SK-N-SH (cell line): ENCODE data around the gene DENND6A. TPM values are rescaled to one million over a fixed set of nuclear protein-coding genes. Genes with fewer than 3 reads are reported as not detected.

Experiments used
- CTCF ChIA-PET: fragments of 300-600, 350-600 bp; formaldehyde crosslinking; extraction: SDS; loops from one replicate; lab custom pipeline; 2021; lab: Yijun Ruan, JAX
- POLR2A ChIA-PET: fragments of 350-600 bp; sonication (Branson Sonifier 250); formaldehyde crosslinking; extraction: SDS; loops from one replicate; lab custom pipeline; 2020; ENCODE audit warnings: antibody characterized with exemption, inconsistent platforms; lab: Yijun Ruan, JAX
- DNase-seq: peaks from one replicate; pipeline ENCODE4 v3.0.0; 2012
- H2AFZ ChIP-seq: fragments of 200-600 bp; sonication (generic); 2 replicates; pipeline ENCODE4 v1.8.1; 2016; ENCODE audit warnings: antibody characterized with exemption, mild to moderate bottlenecking, low read depth
- H3F3A ChIP-seq: fragments of 200-600 bp; sonication (generic); replicated peaks from 2 replicates; pipeline ENCODE3; 2016; ENCODE audit warnings: antibody characterized with exemption, mild to moderate bottlenecking; ENCODE audit not compliant: insufficient read depth
- H3K27ac ChIP-seq, 2 experiments: fragments of 200-500 bp in 1 of 2; fragments of 200-600 bp in 1 of 2; sonication (Bioruptor generic) in 1 of 2; sonication (generic), shearing (Covaris generic) in 1 of 2; 2 replicates each; pipeline versions ENCODE4 v1.5.1 to v1.6.1; 2014 to 2016; ENCODE audit warnings: low read depth in 2 of 2, inconsistent platforms in 1 of 2, low read length in 1 of 2, mild to moderate bottlenecking in 1 of 2, mixed read lengths in 1 of 2
- H3K27me3 ChIP-seq: fragments of 200-600 bp; sonication (generic), shearing (Covaris generic); 2 replicates; pipeline ENCODE4 v1.6.1; 2016; ENCODE audit warnings: mixed run types; ENCODE audit not compliant: insufficient read depth
- H3K36me3 ChIP-seq, 2 experiments: fragments of 200-500 bp in 1 of 2; fragments of 200-600 bp in 1 of 2; sonication (Bioruptor generic) in 1 of 2; sonication (generic) in 1 of 2; replicated peaks in 1 of 2; 2 replicates each; pipeline versions ENCODE3 to v1.5.1; 2014 to 2016; ENCODE audit warnings: low read length in 1 of 2, mild to moderate bottlenecking in 1 of 2; ENCODE audit not compliant: insufficient read depth in 2 of 2, control insufficient read depth in 1 of 2
- H3K4me1 ChIP-seq, 2 experiments: fragments of 200-500 bp in 1 of 2; fragments of 200-600 bp in 1 of 2; sonication (Bioruptor generic) in 1 of 2; sonication (generic), shearing (Covaris generic) in 1 of 2; 2 replicates each; pipeline versions ENCODE4 v1.5.1 to v1.6.1; 2014 to 2016; ENCODE audit warnings: low read depth in 1 of 2, low read length in 1 of 2, mixed run types in 1 of 2; ENCODE audit not compliant: insufficient read depth in 2 of 2, control insufficient read depth in 1 of 2
- H3K4me2 ChIP-seq: fragments of 200-600 bp; sonication (generic), shearing (Covaris generic); 2 replicates; pipeline ENCODE4 v1.6.1; 2017; ENCODE audit warnings: mixed run types
- H3K4me3 ChIP-seq, 2 experiments: fragments of 200-500 bp in 1 of 2; fragments of 200-600 bp in 1 of 2; sonication (Bioruptor generic) in 1 of 2; sonication (generic), shearing (Covaris generic) in 1 of 2; 2 replicates each; pipeline versions ENCODE4 v1.5.1 to v1.8.1; 2014 to 2016; ENCODE audit warnings: low read depth in 2 of 2, inconsistent platforms in 1 of 2, low read length in 1 of 2, mild to moderate bottlenecking in 1 of 2, mixed read lengths in 1 of 2, moderate library complexity in 1 of 2
- H3K79me2 ChIP-seq: fragments of 200-600 bp; sonication (generic); 2 replicates; pipeline ENCODE4 v1.8.1; 2017; ENCODE audit warnings: mild to moderate bottlenecking; ENCODE audit not compliant: insufficient read depth
- H3K9ac ChIP-seq: fragments of 200-600 bp; sonication (generic); 2 replicates; pipeline ENCODE4 v1.6.1; 2017; ENCODE audit warnings: mixed run types
- H3K9me2 ChIP-seq: fragments of 200-600 bp; sonication (generic); 2 replicates; pipeline ENCODE4 v1.6.1; 2017; ENCODE audit warnings: mixed run types
- H3K9me3 ChIP-seq: fragments of 200-600 bp; sonication (generic); 2 replicates; pipeline ENCODE4 v1.6.1; 2017; ENCODE audit warnings: mixed run types, mild to moderate bottlenecking, moderate library complexity
- H4K20me1 ChIP-seq: fragments of 200-600 bp; sonication (generic); 2 replicates; pipeline ENCODE4 v1.6.1; 2017; ENCODE audit warnings: mild to moderate bottlenecking, mixed run types; ENCODE audit not compliant: insufficient read depth
- ELF1 ChIP-seq: IDR thresholded peaks from 2 replicates; pipeline ENCODE4 v1.4.0; 2012
- GATA2 ChIP-seq: sonication (generic); formaldehyde crosslinking; IDR thresholded peaks from 2 replicates; pipeline ENCODE4 v1.5.0; 2020; ENCODE audit warnings: mild to moderate bottlenecking, missing genetic modification reagents
- IRF3 ChIP-seq: fragments of 150-350 bp; IDR thresholded peaks from 2 replicates; pipeline ENCODE4 v1.6.1; 2016; ENCODE audit warnings: mild to moderate bottlenecking, low read depth, low read length
- NRF1 ChIP-seq: IDR thresholded peaks from 2 replicates; pipeline ENCODE4 v1.6.1; 2012; ENCODE audit warnings: low read depth, mild to moderate bottlenecking, low read length
- RFX5 ChIP-seq: IDR thresholded peaks from 2 replicates; pipeline ENCODE4 v1.6.1; 2012; ENCODE audit warnings: mild to moderate bottlenecking, improper control_type of control experiment, low read length
- SMC3 ChIP-seq: IDR thresholded peaks from 2 replicates; pipeline ENCODE4 v1.6.1; 2012; ENCODE audit warnings: low read depth, low read length, improper control_type of control experiment
- TCF12 ChIP-seq: IDR thresholded peaks from 2 replicates; pipeline ENCODE4 v1.4.0; 2012
- USF1 ChIP-seq: IDR thresholded peaks from 2 replicates; pipeline ENCODE4 v1.4.0; 2012; ENCODE audit warnings: low read depth, borderline replicate concordance
- YY1 ChIP-seq: IDR thresholded peaks from 2 replicates; pipeline ENCODE4 v1.4.0; 2012; ENCODE audit warnings: low read depth, mild to moderate bottlenecking
- ZBTB33 ChIP-seq: IDR thresholded peaks from 2 replicates; pipeline ENCODE4 v1.4.0; 2012; ENCODE audit warnings: low read depth, borderline replicate concordance
- WGBS: methylation state at CpG from one replicate; pipeline ENCODE4 v1.1.6; 2017; ENCODE audit warnings: low lambda C conversion rate; 5-methylcytosine and 5-hydroxymethylcytosine counted together
- polyA plus RNA-seq, 3 experiments: library from polyadenylated mRNA; depleted of rRNA; stranded (reverse); fragments of >200 nt; gene quantifications; 2 replicates each; pipeline ENCODE4 v1.2.3, GENCODE V29; 2012
- TF ChIP-seq, protein P1 (sequence below): IDR thresholded peaks from 2 replicates; pipeline ENCODE4 v1.4.0; 2012; ENCODE audit warnings: low read depth
- TF ChIP-seq, protein P2 (sequence below): fragments of 200-600 bp; sonication (generic); IDR thresholded peaks from 2 replicates; pipeline ENCODE4 v1.6.1; 2017; ENCODE audit warnings: antibody characterized with exemption, mild to moderate bottlenecking, moderate library complexity
- TF ChIP-seq, protein P3 (sequence below): IDR thresholded peaks from 2 replicates; pipeline ENCODE4 v1.6.1; 2012; ENCODE audit warnings: mild to moderate bottlenecking, low read depth, low read length, moderate library complexity

Gene DENND6A
- polyA plus RNA-seq, 1 of the 3 experiments (the other 2 are of a cell fraction) = 5.8 TPM

DNA sequence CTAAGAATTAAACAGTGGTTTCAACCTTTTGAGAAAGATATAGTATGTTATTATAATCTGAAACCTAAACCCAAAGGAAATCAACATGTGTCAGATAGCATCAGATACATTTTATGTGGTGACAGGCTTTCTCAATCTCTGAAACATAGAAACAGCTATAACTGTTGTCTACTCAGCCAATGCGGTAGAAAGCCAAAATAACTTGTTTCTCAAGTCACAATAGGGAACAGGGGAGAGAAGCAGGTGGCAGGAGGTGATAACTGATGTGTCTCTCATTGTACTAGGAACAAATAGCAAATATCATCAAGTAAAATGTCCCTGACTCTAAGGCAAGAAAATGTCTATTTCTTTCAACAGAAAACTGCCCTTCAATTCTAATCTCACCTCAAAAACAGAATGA is 38.6 kb downstream of the DENND6A start (continued):
- no peak for TF ChIP-seq ZBTB33

DNA sequence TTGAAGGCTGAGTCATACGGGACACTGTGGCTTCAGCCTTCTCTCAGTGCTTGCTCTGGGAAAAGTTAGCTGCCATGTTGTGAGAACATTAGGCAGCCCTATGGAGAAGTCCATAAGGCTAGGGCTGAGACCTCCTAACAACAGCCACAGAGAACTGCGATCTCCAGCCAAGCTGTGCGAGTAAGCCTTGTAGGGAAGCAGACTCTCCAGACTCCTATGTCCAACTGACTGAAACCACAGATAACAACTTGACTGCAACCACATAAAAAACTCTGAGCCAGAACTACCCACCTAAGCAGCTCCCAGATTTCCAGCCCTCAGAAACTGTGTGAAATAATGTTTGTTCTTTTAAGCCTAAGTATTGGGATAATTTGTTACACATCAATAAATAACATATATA is 40.7 kb downstream of the DENND6A start:
- H4K20me1 ChIP-seq = no peaks in the 10 kb centered on the region; the same call in 1 of the 2 replicates
- ChIA-PET POLR2A (interaction anchor here (0.6 kb wide), 1 partner anchor 37 kb away, joined by 4 read pairs; no protein-coding TSS in a partner anchor), CTCF (interaction anchor here (1.2 kb wide), 1 partner anchor 13 kb away, joined by 3 read pairs; no protein-coding TSS in a partner anchor)
- H3K9me2 ChIP-seq = no peaks in the 10 kb centered on the region
- WGBS = 95% methylated on average over 3 of the region's 3 CpGs
- H3K9ac ChIP-seq = no peak overlapping the region
- no peak for DNase-seq
- H3K36me3 ChIP-seq = peaks cover 19 to 53% of the 10 kb centered on the region in 2 experiments
- peaks cover 16% of the 10 kb centered on the region for H3K79me2 ChIP-seq
- H2AFZ ChIP-seq = no peak overlapping the region
- no peak overlapping the region for H3K4me2 ChIP-seq
- H3K27ac ChIP-seq = no peak overlapping the region
- 0 out of 2 replicates have a peak, but pooled peaks cover 4% of the 10 kb centered on the region for H3K9me3 ChIP-seq
- no peak overlapping the region for H3K4me3 ChIP-seq
- no peaks in the 10 kb centered on the region for H3F3A ChIP-seq
- TF ChIP-seq, protein P1, sequence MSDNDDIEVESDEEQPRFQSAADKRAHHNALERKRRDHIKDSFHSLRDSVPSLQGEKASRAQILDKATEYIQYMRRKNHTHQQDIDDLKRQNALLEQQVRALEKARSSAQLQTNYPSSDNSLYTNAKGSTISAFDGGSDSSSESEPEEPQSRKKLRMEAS = no peak
- TF ChIP-seq, protein P2, sequence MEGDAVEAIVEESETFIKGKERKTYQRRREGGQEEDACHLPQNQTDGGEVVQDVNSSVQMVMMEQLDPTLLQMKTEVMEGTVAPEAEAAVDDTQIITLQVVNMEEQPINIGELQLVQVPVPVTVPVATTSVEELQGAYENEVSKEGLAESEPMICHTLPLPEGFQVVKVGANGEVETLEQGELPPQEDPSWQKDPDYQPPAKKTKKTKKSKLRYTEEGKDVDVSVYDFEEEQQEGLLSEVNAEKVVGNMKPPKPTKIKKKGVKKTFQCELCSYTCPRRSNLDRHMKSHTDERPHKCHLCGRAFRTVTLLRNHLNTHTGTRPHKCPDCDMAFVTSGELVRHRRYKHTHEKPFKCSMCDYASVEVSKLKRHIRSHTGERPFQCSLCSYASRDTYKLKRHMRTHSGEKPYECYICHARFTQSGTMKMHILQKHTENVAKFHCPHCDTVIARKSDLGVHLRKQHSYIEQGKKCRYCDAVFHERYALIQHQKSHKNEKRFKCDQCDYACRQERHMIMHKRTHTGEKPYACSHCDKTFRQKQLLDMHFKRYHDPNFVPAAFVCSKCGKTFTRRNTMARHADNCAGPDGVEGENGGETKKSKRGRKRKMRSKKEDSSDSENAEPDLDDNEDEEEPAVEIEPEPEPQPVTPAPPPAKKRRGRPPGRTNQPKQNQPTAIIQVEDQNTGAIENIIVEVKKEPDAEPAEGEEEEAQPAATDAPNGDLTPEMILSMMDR = no peak
- TF ChIP-seq NRF1 (no peak), GATA2 (CRISPR knock-in tag) (no peak), IRF3 (no peak), RFX5 (no peak), YY1 (no peak), USF1 (no peak), TCF12 (no peak), ELF1 (no peak), SMC3 (no peak)
- TF ChIP-seq, protein P3, sequence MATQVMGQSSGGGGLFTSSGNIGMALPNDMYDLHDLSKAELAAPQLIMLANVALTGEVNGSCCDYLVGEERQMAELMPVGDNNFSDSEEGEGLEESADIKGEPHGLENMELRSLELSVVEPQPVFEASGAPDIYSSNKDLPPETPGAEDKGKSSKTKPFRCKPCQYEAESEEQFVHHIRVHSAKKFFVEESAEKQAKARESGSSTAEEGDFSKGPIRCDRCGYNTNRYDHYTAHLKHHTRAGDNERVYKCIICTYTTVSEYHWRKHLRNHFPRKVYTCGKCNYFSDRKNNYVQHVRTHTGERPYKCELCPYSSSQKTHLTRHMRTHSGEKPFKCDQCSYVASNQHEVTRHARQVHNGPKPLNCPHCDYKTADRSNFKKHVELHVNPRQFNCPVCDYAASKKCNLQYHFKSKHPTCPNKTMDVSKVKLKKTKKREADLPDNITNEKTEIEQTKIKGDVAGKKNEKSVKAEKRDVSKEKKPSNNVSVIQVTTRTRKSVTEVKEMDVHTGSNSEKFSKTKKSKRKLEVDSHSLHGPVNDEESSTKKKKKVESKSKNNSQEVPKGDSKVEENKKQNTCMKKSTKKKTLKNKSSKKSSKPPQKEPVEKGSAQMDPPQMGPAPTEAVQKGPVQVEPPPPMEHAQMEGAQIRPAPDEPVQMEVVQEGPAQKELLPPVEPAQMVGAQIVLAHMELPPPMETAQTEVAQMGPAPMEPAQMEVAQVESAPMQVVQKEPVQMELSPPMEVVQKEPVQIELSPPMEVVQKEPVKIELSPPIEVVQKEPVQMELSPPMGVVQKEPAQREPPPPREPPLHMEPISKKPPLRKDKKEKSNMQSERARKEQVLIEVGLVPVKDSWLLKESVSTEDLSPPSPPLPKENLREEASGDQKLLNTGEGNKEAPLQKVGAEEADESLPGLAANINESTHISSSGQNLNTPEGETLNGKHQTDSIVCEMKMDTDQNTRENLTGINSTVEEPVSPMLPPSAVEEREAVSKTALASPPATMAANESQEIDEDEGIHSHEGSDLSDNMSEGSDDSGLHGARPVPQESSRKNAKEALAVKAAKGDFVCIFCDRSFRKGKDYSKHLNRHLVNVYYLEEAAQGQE = no peak
- no peaks in the 10 kb centered on the region for H3K4me1 ChIP-seq
- no peaks in the 10 kb centered on the region for H3K27me3 ChIP-seq
